ENCODE measurements around the gene EVA1C. TPM values are rescaled to one million over a fixed set of nuclear protein-coding genes. Genes with fewer than 3 reads are reported as not detected.

EVA1C gene
- polyA plus RNA-seq, 1 of the 3 experiments (the other 2 are of a cell fraction): 10.1 TPM

DNA sequence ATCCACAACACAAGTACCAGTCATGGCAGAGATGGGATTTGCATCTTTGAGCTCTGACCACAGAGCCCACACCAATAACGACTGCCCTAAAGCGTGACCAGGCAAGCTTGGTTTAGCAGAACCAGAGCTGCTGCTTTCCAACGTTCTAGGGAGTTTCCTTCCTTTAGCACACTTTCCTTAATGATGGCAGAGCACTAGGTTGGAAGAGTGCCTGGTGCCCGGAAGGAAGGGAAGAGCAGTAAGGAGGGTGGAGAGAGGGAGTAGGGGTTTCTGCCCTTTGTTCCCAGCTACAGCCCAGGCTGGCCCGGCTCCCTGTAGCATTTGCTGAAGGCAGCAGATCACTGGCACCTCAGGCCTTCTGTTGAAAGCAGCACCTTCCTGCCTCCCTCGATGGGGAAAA lies 6.1 kb upstream of the EVA1C start:
- 71% methylated on average over 6 of the region's 6 CpGs for WGBS (ENCODE audit: low lambda C conversion rate)
- TF ChIP-seq FOXJ3 (CRISPR knock-in tag; IDR thresholded peaks at IDR 0.05): no peak
- TF ChIP-seq NFIC (IDR thresholded peaks at IDR 0.05; ENCODE audit: borderline replicate concordance): no peak
- no peak for TF ChIP-seq MEF2A (IDR thresholded peaks at IDR 0.05; ENCODE audit: borderline replicate concordance, low read depth)
- TF ChIP-seq PBX3 (IDR thresholded peaks at IDR 0.05): no peak
- TF ChIP-seq TAF1 (IDR thresholded peaks at IDR 0.05; ENCODE audit: borderline replicate concordance, low read depth, low read length): no peak
- no peak for TF ChIP-seq RCOR1 (IDR thresholded peaks at IDR 0.05; ENCODE audit: low read length)
- no peak for TF ChIP-seq TEAD4 (IDR thresholded peaks at IDR 0.05; ENCODE audit: borderline replicate concordance, insufficient read depth)
- TF ChIP-seq SMC3 (IDR thresholded peaks at IDR 0.05; ENCODE audit: low read depth, low read length): no peak
- TF ChIP-seq, protein P1, sequence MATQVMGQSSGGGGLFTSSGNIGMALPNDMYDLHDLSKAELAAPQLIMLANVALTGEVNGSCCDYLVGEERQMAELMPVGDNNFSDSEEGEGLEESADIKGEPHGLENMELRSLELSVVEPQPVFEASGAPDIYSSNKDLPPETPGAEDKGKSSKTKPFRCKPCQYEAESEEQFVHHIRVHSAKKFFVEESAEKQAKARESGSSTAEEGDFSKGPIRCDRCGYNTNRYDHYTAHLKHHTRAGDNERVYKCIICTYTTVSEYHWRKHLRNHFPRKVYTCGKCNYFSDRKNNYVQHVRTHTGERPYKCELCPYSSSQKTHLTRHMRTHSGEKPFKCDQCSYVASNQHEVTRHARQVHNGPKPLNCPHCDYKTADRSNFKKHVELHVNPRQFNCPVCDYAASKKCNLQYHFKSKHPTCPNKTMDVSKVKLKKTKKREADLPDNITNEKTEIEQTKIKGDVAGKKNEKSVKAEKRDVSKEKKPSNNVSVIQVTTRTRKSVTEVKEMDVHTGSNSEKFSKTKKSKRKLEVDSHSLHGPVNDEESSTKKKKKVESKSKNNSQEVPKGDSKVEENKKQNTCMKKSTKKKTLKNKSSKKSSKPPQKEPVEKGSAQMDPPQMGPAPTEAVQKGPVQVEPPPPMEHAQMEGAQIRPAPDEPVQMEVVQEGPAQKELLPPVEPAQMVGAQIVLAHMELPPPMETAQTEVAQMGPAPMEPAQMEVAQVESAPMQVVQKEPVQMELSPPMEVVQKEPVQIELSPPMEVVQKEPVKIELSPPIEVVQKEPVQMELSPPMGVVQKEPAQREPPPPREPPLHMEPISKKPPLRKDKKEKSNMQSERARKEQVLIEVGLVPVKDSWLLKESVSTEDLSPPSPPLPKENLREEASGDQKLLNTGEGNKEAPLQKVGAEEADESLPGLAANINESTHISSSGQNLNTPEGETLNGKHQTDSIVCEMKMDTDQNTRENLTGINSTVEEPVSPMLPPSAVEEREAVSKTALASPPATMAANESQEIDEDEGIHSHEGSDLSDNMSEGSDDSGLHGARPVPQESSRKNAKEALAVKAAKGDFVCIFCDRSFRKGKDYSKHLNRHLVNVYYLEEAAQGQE (IDR thresholded peaks at IDR 0.05; ENCODE audit: low read depth, low read length): no peak
- no peak for TF ChIP-seq JUND (IDR thresholded peaks at IDR 0.05)
- TF ChIP-seq GABPA (IDR thresholded peaks at IDR 0.05; ENCODE audit: low read depth): no peak
- TF ChIP-seq, protein P2, sequence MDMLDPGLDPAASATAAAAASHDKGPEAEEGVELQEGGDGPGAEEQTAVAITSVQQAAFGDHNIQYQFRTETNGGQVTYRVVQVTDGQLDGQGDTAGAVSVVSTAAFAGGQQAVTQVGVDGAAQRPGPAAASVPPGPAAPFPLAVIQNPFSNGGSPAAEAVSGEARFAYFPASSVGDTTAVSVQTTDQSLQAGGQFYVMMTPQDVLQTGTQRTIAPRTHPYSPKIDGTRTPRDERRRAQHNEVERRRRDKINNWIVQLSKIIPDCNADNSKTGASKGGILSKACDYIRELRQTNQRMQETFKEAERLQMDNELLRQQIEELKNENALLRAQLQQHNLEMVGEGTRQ (IDR thresholded peaks at IDR 0.05; ENCODE audit: borderline replicate concordance, low read depth, low read length): no peak
- no peak for TF ChIP-seq EP300 (IDR thresholded peaks at IDR 0.05; ENCODE audit: borderline replicate concordance in 1 of 2, low read depth in 1 of 2, low read length in 1 of 2)
- no peak for TF ChIP-seq GATA2 (CRISPR knock-in tag; IDR thresholded peaks at IDR 0.05)
- TF ChIP-seq FOSL2 (IDR thresholded peaks at IDR 0.05; ENCODE audit: borderline replicate concordance, low read depth): no peak
- no peak for TF ChIP-seq RFX5 (IDR thresholded peaks at IDR 0.05; ENCODE audit: low read length)
- Histone ChIP-seq H3F3A (replicated peaks; ENCODE audit: insufficient read depth) (peaks cover 3% of the 10 kb centered on the region), H3K4me2 (no peak overlapping the region), H2AFZ (ENCODE audit: low read depth) (no peak overlapping the region), H3K9ac (no peak overlapping the region), H3K4me1 (ENCODE audit: control insufficient read depth in 1 of 2, insufficient read depth in 2 of 2, low read depth in 1 of 2, low read length in 1 of 2) (peaks cover 0 to 1% of the 10 kb centered on the region in 2 experiments; a peak in 1 of 4 replicates), H3K36me3 (replicated peaks in 1 of 2; ENCODE audit: control insufficient read depth in 1 of 2, insufficient read depth in 2 of 2, low read length in 1 of 2) (no peaks in the 10 kb centered on the region), H3K27me3 (ENCODE audit: insufficient read depth) (no peaks in the 10 kb centered on the region), H3K27ac (ENCODE audit: low read depth in 2 of 2, low read length in 1 of 2) (no peak overlapping the region), H3K4me3 (ENCODE audit: low read depth in 2 of 2, low read length in 1 of 2) (no peak overlapping the region), H3K9me2 (no peaks in the 10 kb centered on the region), H4K20me1 (ENCODE audit: insufficient read depth) (no peaks in the 10 kb centered on the region), H3K9me3 (no peaks in the 10 kb centered on the region), H3K79me2 (ENCODE audit: insufficient read depth) (peaks cover 6% of the 10 kb centered on the region; the same call in 1 of the 2 replicates)
- POLR2A ChIA-PET: interaction anchor here (0.7 kb wide), 1 partner anchor 79 kb away, joined by 4 read pairs; no protein-coding TSS in a partner anchor
- CTCF ChIA-PET: interaction anchor here (0.6 to 10.2 kb wide), 3 partner anchors 163 to 359 kb away, joined by 3 to 151 read pairs (median 67); no protein-coding TSS in a partner anchor
- no peak for DNase-seq
